Measurements from ENCODE around the gene C1orf35.

C1orf35 gene

GRCh38 chr1:228079601-228080263 is 23.4 kb downstream of the C1orf35 start:
- no peak for DNase-seq (ENCODE audit: low read depth, low spot score)

- no peak for DNase-seq (ENCODE audit: low read depth, low spot score)
Measured at GRCh38 chr1:228079013-228079412, 24.1 kb downstream of the C1orf35 start.

GRCh38 chr1:228077565-228078330 is 25.4 kb downstream of the C1orf35 start:
- no peak for DNase-seq (ENCODE audit: low read depth, low spot score)

GRCh38 chr1:228076796-228077430 is 26.2 kb downstream of the C1orf35 start:
- no peak for DNase-seq (ENCODE audit: low read depth, low spot score)

- no peak for DNase-seq (ENCODE audit: low read depth, low spot score)
Measured at GRCh38 chr1:228075801-228076271, 27.3 kb downstream of the C1orf35 start.

- no peak for DNase-seq (ENCODE audit: low read depth, low spot score)
Measured at GRCh38 chr1:228074954-228075730, 28.0 kb downstream of the C1orf35 start.

GRCh38 chr1:228073857-228074545 is 29.1 kb downstream of the C1orf35 start:
- DNase-seq (ENCODE audit: low read depth, low spot score): no peak

GRCh38 chr1:228073061-228073856 is 29.9 kb downstream of the C1orf35 start:
- no peak for DNase-seq (ENCODE audit: low read depth, low spot score)

- no peak for DNase-seq (ENCODE audit: low read depth, low spot score)
Measured at GRCh38 chr1:228072658-228073043, 30.5 kb downstream of the C1orf35 start.

GRCh38 chr1:228071839-228072657 is 31.1 kb downstream of the C1orf35 start:
- no peak for DNase-seq (ENCODE audit: low read depth, low spot score)

GRCh38 chr1:228070851-228071250 is 32.3 kb downstream of the C1orf35 start:
- DNase-seq (ENCODE audit: low read depth, low spot score): no peak

GRCh38 chr1:228070173-228070572 is 33.0 kb downstream of the C1orf35 start:
- DNase-seq (ENCODE audit: low read depth, low spot score): no peak

- no peak for DNase-seq (ENCODE audit: low read depth, low spot score)
Measured at GRCh38 chr1:228068359-228068758, 34.8 kb downstream of the C1orf35 start.

GRCh38 chr1:228066891-228067654 is 36.1 kb downstream of the C1orf35 start:
- DNase-seq (ENCODE audit: low read depth, low spot score): no peak

GRCh38 chr1:228066416-228066815 is 36.7 kb downstream of the C1orf35 start:
- no peak for DNase-seq (ENCODE audit: low read depth, low spot score)

- no peak for DNase-seq (ENCODE audit: low read depth, low spot score)
Measured at GRCh38 chr1:228065543-228066347, 37.4 kb downstream of the C1orf35 start.

GRCh38 chr1:228064741-228065542 is 38.2 kb downstream of the C1orf35 start:
- DNase-seq (ENCODE audit: low read depth, low spot score): no peak

Measured in activated CD4-positive, CD25-positive, alpha-beta regulatory T cell treated with anti-CD3 and anti-CD28 coated beads, Interleukin-2, amount 50 U/mL, for 16 hours (primary cell).